Gastrocnemius medialis (tissue), 4 donors: ENCODE measurements around the gene PLA2G2D.

Source experiments
- CTCF ChIP-seq, 5 experiments: fragments of 450-650 bp in 3 of 5; fragments of 200-600 bp in 2 of 5; sonication (generic) in 2 of 5; IDR thresholded peaks in 4 of 5; conservative IDR thresholded peaks in 1 of 5; 1 replicate in 4 of 5; 2 replicates in 1 of 5; pipeline ENCODE4 v1.5.1; 2016 to 2019; ENCODE audit warnings: antibody characterized with exemption in 5 of 5, mild to moderate bottlenecking in 3 of 5, moderate library complexity in 3 of 5
- POLR2A ChIP-seq, 2 donors: fragments of 450-650 bp; IDR thresholded peaks; one replicate each; pipeline ENCODE4 v1.6.1; 2017; ENCODE audit warnings: antibody characterized with exemption in 2 of 2, mild to moderate bottlenecking in 2 of 2, moderate library complexity in 2 of 2

DNA sequence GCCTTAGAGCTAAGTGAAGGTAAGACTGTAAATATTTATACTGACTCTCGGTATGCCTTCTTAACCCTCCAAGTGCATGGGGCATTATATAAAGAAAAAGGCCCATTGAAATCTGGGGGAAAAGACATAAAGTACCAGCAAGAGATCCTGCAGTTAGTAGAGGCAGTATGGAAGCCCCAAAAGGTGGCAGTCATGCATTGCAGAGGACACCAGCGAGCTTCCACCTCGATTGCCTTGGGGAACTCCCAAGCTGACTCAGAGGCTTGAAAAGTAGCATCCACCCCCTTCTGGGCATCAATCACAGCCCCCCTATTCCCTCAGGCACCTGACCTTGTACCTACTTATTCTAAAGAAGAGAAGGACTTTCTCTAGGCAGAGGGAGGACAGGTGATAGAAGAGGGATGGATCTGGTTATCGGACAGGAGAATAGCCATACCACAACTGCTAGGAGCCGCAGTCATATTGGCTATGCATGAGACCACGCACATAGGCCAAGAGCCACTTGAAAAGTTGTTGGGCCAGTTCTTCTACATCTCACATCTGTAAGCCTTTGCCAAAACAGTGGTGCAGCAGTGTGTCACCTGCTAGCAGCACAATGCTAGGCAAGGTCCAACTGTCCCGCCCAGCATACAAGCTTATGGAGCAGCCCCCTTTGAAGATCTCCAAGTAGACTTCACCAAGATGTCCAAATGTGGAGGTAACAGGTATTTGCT, 39.2 kb upstream of the PLA2G2D start:
- TF ChIP-seq CTCF (IDR thresholded peaks at IDR 0.05 in 4 of 5, conservative IDR thresholded peaks at IDR 0.05 in 1 of 5) = no peak
- no peak for TF ChIP-seq POLR2A (IDR thresholded peaks at IDR 0.05)
